ENCODE measurements around the gene SERPINE2. TPM values are rescaled to one million over a fixed set of nuclear protein-coding genes. Genes with fewer than 3 reads are reported as not detected.

Gene SERPINE2
- total RNA-seq, 1 experiment from 2014 or later = 93.3 TPM

- TF ChIP-seq EZH2phosphoT487 (IDR thresholded peaks at IDR 0.05; ENCODE audit: borderline replicate concordance) = no peak
- TF ChIP-seq ZFX (IDR thresholded peaks at IDR 0.05) = no peak
- peak; percentile 78 for TF ChIP-seq POLR2A (IDR thresholded peaks at IDR 0.05; ENCODE audit: borderline replicate concordance, extremely low read depth, insufficient read depth, insufficient read length)
- peak; percentile 94 for TF ChIP-seq SIN3A (IDR thresholded peaks at IDR 0.05; ENCODE audit: low read depth)
- peak; percentile 91 for TF ChIP-seq SRF (IDR thresholded peaks at IDR 0.05; ENCODE audit: low read depth)
Observed at GRCh38 chr2:223957092-223957851, 81.8 kb downstream of the SERPINE2 start, which contains the start of gene MRPL44 (continued).

- peaks cover 41% of the 10 kb centered on the region for H3K79me2 ChIP-seq (ENCODE audit: insufficient read depth, low read length)
- no peaks in the 10 kb centered on the region for H3K9me3 ChIP-seq (ENCODE audit: control insufficient read depth in 1 of 2, insufficient read depth in 1 of 2, low read depth in 1 of 2, low read length in 2 of 2)
- RAD21 ChIA-PET (ENCODE audit: low non-redundant PET in 1 of 2, low total read pairs in 2 of 2, uncharacterized antibody in 2 of 2, unreplicated experiment in 2 of 2) = no interaction called here
- peaks cover 17% of the 10 kb centered on the region in 2 experiments; a peak in 3 of 4 replicates for H3K36me3 ChIP-seq (ENCODE audit: control insufficient read depth in 1 of 2, insufficient read depth in 2 of 2, low read length in 2 of 2)
- no peaks in the 10 kb centered on the region for H4K20me1 ChIP-seq (ENCODE audit: insufficient read depth)
- TF ChIP-seq ATF3 (IDR thresholded peaks at IDR 0.05) (no peak), MAX (IDR thresholded peaks at IDR 0.05) (no peak), FOSL1 (IDR thresholded peaks at IDR 0.05; ENCODE audit: low read depth) (no peak), CEBPB (IDR thresholded peaks at IDR 0.05; ENCODE audit: low read depth) (no peak), TCF7L2 (IDR thresholded peaks at IDR 0.05; ENCODE audit: borderline replicate concordance, extremely low read depth, insufficient read depth, insufficient read length) (no peak), SP1 (IDR thresholded peaks at IDR 0.05; ENCODE audit: low read depth) (no peak), SRF (IDR thresholded peaks at IDR 0.05; ENCODE audit: low read depth) (no peak), EZH2phosphoT487 (IDR thresholded peaks at IDR 0.05; ENCODE audit: borderline replicate concordance) (no peak), POLR2AphosphoS5 (IDR thresholded peaks at IDR 0.05; ENCODE audit: low read depth, low read length) (no peak), POLR2A (IDR thresholded peaks at IDR 0.05; ENCODE audit: borderline replicate concordance, extremely low read depth, insufficient read depth, insufficient read length) (no peak), JUND (IDR thresholded peaks at IDR 0.05) (no peak), EZH2 (IDR thresholded peaks at IDR 0.05) (no peak), ZFX (IDR thresholded peaks at IDR 0.05) (no peak), ELF1 (IDR thresholded peaks at IDR 0.05; ENCODE audit: borderline replicate concordance, low read depth) (no peak), YY1 (IDR thresholded peaks at IDR 0.05; ENCODE audit: extremely low read depth, insufficient replicate concordance, low read depth, low read length) (no peak), ZBTB33 (IDR thresholded peaks at IDR 0.05; ENCODE audit: extremely low read depth, insufficient replicate concordance, low read length) (no peak), ZNF274 (IDR thresholded peaks at IDR 0.05; ENCODE audit: low read depth, low read length) (no peak), EGR1 (IDR thresholded peaks at IDR 0.05; ENCODE audit: low read depth) (no peak)
- BruUV-seq (replicated peaks) = no TSS peak
- POLR2A ChIA-PET = no interaction called here
- DNase-seq (ENCODE audit: low read depth, low spot score) = no peak
- H3K4me1 ChIP-seq (ENCODE audit: control insufficient read depth in 1 of 2, insufficient read depth in 2 of 2, low read length in 2 of 2) = peaks cover 15 to 21% of the 10 kb centered on the region in 2 experiments
- no peak overlapping the region for H2AFZ ChIP-seq (ENCODE audit: low read depth, low read length, poor library complexity, severe bottlenecking)
- H3K27ac ChIP-seq (ENCODE audit: low read depth, low read length) = no peak overlapping the region
- no peaks in the 10 kb centered on the region for H3K9me2 ChIP-seq (ENCODE audit: insufficient read depth)
- H3K4me2 ChIP-seq (ENCODE audit: low read length) = peak overlapping the region; percentile 90
- CTCF ChIA-PET = no interaction called here
- peak overlapping the region; percentile 88; the same call in 1 of the 2 replicates for H3K9ac ChIP-seq (ENCODE audit: low read length)
- no peak for ATAC-seq
- intact Hi-C loops (cut with micrococcal nuclease) = no loop called here
- no peak overlapping the region for H3K4me3 ChIP-seq (replicated peaks in 1 of 2; ENCODE audit: low read depth in 1 of 2, low read length in 2 of 2)
- H3K27me3 ChIP-seq (ENCODE audit: insufficient read depth, low read length) = no peaks in the 10 kb centered on the region
Observed at GRCh38 chr2:223956300-223956699, 82.8 kb downstream of the SERPINE2 start.

Data from HCT116 (cell line).